Subcutaneous adipose tissue (tissue), 4 donors: Measurements from ENCODE around the gene PDE6G. TPM values are rescaled to one million over a fixed set of nuclear protein-coding genes. Genes with fewer than 3 reads are reported as not detected.

Source experiments
- CTCF ChIP-seq: fragments of 450-650 bp; IDR thresholded peaks from one replicate; pipeline ENCODE4 v1.5.1; 2016; ENCODE audit warnings: low read depth, mild to moderate bottlenecking, control low read depth, antibody characterized with exemption, moderate library complexity
- total RNA-seq, 4 donors: library from RNA; depleted of rRNA; stranded (reverse); fragments of >200 nt; gene quantifications; one replicate each; pipeline ENCODE4 v1.1.0, GENCODE V29; 2016

Gene PDE6G
- total RNA-seq, 4 donors from 2014 or later = 2.7 TPM; not detected in 3

DNA sequence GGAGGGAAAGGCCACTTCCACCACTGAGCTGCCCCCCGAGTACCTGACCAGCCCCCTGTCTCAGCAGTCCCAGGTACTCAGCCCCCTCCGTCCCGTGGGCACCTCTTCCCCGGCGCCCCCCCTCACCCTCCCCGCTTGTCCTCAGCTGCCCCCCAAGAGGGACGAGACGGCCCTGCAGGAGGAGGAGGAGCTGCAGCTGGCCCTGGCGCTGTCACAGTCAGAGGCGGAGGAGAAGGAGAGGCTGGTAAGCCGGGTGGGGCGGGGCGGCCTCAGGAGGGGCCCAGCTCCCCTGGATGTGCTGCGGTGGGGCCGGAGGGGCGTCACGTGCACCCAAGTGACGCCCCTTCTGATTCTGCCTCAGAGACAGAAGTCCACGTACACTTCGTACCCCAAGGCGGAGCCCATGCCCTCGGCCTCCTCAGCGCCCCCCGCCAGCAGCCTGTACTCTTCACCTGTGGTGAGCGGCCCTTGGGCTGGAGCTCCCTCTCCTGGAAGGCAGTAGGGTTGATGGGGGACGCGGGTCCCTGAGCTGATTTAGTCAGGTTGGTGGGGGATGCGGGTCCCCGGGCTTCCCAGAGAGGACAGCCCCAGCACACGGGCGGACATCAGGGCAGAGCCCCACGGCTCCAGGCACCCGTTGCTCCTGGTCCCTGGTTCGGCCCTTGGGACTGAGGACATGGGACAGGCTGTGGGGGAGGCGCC lies 37.3 kb upstream of the PDE6G start:
- no peak for TF ChIP-seq CTCF

DNA sequence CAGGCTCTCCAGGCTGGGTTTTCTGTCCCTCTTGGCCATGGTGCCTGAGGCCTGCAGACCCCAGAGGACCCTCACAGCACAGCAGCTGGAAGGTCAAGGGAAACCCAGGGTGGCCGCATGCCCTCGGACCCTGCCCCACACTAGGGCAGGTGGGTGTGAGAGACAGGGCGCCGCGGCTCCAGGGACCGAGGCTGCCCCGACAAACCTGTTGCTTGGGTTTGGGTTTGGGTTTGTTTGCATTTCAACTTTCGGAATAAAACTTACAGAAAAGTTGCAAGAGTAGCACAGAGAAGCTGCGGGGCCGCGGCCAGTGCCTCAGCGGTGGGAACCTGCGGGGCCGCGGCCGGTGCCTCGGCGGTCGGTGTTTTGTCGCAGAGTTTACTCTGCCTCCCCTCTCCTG lies 35.3 kb upstream of the PDE6G start:
- TF ChIP-seq CTCF = no peak

DNA sequence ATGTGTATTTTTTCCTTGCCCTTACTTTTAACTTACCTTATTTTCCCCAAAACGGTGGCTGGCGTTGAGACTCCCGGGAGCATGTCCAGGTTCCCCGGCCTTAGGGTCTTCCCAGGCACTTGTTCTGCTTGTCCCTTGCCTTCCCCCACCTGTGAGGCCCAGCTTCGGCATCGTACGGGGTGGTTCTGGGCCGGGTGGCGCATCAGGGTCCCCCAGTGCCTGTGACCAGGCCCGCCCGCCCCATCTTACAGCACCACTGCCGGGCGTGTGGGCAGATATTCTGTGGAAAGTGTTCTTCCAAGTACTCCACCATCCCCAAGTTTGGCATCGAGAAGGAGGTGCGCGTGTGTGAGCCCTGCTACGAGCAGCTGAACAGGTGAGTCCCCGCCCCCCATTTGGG lies 34.9 kb upstream of the PDE6G start:
- TF ChIP-seq CTCF = no peak

GRCh38 chr17:81690549-81690948 lies 34.2 kb upstream of the PDE6G start:
- TF ChIP-seq CTCF = no peak

GRCh38 chr17:81690066-81690465 lies 33.7 kb upstream of the PDE6G start:
- TF ChIP-seq CTCF = no peak

- TF ChIP-seq CTCF = no peak
These were observed 32.3 kb upstream of the PDE6G start for GRCh38 chr17:81688616-81689015.

GRCh38 chr17:81687770-81688541 lies 31.6 kb upstream of the PDE6G start:
- no peak for TF ChIP-seq CTCF
